ENCODE measurements around the gene RNF31.
A peak's percentile ranks its signal among the peaks of the same experiment; 100 is the strongest.
"Not testable (repeated sequence)": the region's sequence is repeated elsewhere in the genome, so short reads cannot be mapped to it uniquely, and the experiment has no call there.

Gene RNF31

DNA sequence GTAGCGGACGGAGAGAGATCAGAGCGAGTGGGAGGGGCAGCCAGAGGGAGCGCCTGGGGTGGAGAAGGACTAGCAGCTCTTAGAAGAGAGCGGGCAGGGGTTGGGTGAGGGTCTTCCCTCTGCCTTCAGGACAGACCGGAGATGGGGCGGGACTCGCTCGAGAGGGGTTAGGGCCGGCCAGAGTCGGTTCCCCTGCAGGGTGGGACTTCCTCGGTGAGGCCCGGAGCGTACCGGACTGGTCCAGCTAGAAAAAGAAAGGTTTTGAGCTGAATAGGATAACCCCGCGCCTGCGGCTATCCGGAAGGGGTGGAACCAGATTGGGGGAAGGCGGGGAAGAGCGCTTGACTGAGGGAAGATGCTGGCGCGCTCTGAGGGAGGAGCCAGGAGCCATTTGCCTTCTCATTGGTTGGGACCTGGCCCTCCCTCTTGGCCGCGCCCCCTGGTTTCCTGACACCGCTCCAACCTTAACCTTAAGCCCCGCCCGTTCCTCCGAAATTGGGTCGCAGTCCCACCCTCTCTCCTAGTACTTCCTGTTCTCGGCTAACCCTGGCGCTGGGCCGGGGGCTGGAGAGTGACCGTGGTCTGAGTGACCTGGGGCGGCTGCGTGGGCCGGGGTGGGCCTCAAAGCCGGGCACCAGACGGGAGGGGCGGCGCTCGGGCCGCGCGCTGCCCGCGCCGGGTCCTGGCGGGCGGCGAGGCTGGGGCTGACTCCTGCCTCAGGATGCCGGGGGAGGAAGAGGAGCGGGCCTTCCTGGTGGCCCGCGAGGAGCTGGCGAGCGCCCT, at the start of gene RNF31:
Gene RNF31, plus strand, starts transcription at position 521 of the 783 bp plus-strand sequence. Its CDS starts 201 bp downstream, at position 722.
- FAIRE-seq = peak; percentile 98

- FAIRE-seq = no peak
These were observed 48.9 kb upstream of the RNF31 start for GRCh38 chr14:24098229-24098926.

- no peak for FAIRE-seq
These were observed 48.1 kb upstream of the RNF31 start for GRCh38 chr14:24098927-24099813.

DNA sequence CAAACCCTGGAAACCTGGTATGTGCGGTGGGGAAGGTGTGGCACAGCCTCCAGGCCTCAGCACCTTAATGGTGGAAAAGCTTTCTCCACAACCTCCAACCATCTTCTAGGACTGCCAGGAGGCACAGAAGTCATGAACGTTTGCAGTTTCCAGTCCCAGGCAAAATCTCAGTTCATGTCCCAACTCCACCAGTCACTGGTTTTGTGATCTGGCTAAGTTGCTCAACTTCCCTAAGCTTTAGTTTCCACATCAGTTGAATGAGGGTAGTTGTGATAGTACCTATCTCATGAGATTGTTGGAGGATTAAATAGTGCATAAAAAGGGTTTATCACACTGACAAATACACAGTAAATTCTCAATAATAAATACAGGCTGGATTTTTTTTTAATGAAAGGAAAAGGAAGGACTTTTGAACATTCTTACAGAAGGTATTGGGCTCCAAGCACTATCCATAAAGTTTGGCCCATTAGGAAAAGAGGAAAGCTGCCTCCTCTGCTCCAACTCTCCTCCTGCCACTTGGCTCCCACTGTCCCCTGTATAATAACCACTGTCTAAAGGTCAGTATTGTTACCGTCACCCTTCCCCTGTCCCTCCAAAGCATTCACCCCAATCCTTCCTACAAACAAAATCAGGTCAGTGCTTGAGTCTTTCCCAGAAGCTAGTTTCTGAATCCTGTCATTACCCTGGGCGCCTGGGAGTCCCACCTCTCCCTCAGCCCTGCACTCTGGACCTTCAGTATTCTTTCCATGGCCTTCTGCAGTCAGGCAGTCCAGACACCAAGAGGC, 46.9 kb upstream of the RNF31 start:
- FAIRE-seq = no peak

GRCh38 chr14:24100982-24101494, 46.3 kb upstream of the RNF31 start:
- FAIRE-seq = no peak

DNA sequence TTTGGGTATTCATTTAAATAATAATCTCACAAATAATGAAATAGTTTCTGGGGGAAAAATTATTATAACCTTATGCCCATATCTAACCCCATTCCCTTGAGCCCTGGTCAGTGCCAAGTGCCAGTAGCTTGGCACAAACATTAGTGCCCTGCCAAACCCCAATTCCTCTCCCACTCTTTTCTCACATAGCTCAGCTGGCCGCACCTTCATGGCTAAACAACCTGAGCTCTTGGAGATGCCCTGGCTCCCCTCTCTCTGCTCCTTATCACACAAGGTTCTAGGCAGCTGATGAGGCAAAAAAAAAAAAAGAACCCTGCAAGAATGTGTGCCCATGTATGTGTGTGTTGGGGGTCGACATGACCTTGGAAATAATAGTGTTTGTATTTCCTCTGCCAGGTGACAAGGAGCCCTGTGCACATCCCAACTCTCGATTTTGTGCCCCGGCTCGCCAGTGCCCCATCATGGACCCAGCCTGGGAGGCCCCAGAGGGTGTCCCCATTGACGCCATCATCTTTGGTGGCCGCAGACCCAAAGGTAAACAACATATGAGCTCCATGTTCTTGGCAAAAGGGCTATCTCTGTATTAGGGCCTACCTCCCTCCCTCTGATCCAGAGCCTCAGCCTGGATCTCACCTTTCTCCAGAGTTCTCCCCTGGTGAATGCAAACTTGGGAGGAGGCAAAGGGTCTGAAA, 44.8 kb upstream of the RNF31 start:
- FAIRE-seq = no peak

- no peak for FAIRE-seq
These were observed 43.8 kb upstream of the RNF31 start for GRCh38 chr14:24103451-24103850.

DNA sequence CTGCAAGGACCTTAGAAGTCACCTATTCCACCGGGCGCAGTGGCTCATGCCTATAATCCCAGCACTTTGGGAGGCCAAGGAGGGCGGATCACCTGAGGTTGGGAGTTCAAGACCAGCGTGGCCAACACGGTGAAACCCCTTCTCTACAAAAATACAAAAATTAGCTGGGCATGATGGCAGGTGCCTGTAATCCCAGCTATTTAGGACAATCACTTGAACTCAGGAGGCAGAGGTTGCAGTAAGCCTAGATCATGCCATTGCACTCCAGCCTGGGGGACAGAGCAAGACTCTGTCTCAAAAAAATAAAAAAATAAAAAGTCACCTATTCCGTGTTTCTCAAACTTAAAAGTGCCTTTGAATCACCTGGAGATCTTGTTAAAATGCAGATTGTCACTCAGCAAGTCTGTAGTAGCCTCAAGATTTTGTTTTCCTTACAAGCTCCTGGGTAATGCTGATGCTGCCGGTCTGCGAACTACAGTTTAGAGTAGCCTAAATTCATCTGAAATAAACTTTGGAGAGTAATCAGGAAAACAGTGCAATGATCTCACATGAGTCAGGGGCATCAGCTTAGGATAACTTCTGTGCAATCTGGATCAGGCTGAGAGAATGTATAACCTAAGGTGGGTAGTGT, 41.6 kb upstream of the RNF31 start:
- not testable (repeated sequence) for FAIRE-seq

GRCh38 chr14:24106672-24107271, 40.5 kb upstream of the RNF31 start:
- no peak for FAIRE-seq

- no peak for FAIRE-seq
These were observed 38.9 kb upstream of the RNF31 start for GRCh38 chr14:24108336-24108874.

DNA sequence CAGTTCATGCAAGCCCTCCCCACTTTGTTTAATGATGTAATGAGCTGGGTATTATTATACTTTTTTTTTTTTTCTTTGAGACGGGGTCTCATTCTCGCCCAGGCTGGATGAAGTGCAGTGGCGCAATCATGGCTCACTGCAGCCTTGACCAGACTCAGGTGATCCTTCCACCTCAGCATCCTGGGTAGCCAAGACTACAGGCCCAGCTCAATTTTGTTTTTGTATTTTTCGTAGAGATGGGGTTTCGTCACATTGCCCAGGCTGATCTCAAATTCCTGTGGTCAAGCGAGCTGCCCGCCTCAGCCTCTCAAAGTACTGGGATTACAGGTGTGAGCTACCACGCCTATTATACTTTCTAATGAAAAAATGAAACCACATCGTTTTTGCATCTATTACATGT, 37.2 kb upstream of the RNF31 start:
- no peak for FAIRE-seq

GRCh38 chr14:24110523-24110922, 36.8 kb upstream of the RNF31 start:
- FAIRE-seq = no peak

- no peak for FAIRE-seq
These were observed 33.9 kb upstream of the RNF31 start for GRCh38 chr14:24113379-24113800.

DNA sequence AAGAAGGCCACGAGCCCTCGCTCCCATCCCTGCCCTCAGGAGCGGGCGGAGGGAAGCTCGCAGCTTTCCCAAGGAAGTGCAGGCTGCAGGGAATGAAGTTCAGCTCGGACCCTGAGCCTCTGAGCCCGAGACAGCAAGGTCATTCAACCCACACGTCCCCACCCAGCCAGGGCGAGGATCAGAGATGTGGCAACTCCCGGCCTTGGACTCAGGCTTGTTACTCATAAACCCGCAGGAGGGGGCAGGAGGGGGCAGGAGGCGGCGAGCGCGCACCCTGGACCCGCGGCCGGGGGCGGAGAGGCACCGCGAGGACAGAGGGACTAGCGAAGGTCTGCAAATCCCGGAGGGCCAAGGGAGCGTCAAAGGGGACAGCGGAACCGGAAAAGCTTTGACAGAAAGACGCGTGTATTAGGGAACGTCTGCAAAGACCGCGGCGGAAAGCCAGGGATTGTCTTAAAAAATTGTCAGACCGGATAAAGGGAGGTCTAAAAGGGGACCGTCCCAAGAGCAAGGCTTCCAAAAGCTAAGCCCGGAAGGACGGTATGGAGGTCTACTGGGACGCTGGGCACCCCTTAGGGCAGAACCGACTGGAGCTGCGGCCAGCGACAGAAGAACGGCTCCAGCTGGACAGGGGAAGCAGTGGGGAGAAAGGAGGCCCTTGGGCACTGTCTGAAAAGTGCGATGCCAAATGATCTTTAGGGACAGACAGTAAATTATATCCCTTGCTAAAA, 33.3 kb upstream of the RNF31 start:
- FAIRE-seq = no peak

DNA sequence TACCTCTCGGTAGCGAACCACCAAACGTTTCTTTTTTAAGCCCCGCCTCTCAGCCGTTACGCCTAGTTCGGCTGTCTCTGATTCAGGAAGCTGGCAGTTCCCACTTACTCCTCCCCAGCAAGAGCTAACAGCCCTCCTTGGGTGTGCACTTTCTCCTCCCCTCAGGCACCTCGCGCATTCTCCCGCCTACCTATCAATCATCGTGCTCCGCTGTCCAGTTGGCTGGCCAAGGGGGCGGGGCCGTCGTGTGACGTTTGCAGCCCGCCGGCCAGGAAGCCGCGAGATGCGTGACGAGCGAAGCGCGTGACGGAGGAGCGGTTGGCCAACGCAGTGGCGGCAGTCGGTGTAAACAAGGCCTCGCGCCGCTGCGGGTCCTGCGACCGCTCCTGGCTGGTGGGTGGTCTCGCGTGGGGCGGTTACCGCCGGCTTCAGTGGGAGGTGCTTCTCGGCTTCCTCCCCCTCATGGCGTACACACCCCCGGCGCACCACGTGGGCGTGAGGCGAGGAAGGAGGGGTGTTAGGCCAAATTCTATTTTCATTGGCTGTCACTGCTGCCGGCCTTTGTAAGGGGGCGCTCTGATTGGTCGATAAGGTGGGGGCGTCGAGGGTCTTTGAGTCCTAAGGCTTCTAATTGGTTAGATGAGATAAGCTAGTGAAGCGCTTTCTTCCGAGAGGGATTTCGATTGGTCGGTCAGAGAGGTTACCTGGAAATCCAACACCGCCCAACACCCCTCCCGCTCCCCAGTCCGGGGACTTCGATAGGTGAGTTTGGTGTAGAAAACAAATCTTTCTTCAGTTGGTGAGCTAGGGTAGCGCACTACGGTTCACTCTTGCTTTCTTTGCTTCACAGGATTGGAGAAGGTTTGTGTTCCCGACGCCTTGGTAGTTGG, 32.5 kb upstream of the RNF31 start, which contains the start of the genes DCAF11 and NRL:
Gene DCAF11, plus strand, starts transcription at position 246 of the 890 bp plus-strand sequence. CDS start 818 bp downstream, outside the sequence.
Gene NRL, minus strand, starts transcription at position 418 of the 890 bp plus-strand sequence. CDS start 32,101 bp downstream, outside the sequence.
- FAIRE-seq = peak; percentile 98

- no peak for FAIRE-seq
These were observed 31.7 kb upstream of the RNF31 start for GRCh38 chr14:24115422-24116127.

- no peak for FAIRE-seq
These were observed 31.0 kb upstream of the RNF31 start for GRCh38 chr14:24116128-24116814.

Measured in A204.1 (cell line).